HG03196 (cell line): Measurements from ENCODE around the gene PRSS37.
"Not testable (repeated sequence)": the region's sequence is repeated elsewhere in the genome, so short reads cannot be mapped to it uniquely, and the experiment has no call there.

Experiments used
- ATAC-seq: cut with Tn5 transposase; IDR thresholded peaks from one replicate; pipeline ENCODE4 v1.9.1; 2021; ENCODE audit not compliant: unreplicated experiment

PRSS37 gene, protein sequence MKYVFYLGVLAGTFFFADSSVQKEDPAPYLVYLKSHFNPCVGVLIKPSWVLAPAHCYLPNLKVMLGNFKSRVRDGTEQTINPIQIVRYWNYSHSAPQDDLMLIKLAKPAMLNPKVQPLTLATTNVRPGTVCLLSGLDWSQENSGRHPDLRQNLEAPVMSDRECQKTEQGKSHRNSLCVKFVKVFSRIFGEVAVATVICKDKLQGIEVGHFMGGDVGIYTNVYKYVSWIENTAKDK

GRCh38 chr7:141841385-141841784 lies at the start of gene PRSS37:
Gene PRSS37 (minus strand): TSS chr7:141841485. CDS start chr7:141841049, 436 bp downstream.
- no peak for ATAC-seq

- no peak for ATAC-seq
These were observed 48.0 kb upstream of the PRSS37 start for GRCh38 chr7:141889321-141889720.

DNA sequence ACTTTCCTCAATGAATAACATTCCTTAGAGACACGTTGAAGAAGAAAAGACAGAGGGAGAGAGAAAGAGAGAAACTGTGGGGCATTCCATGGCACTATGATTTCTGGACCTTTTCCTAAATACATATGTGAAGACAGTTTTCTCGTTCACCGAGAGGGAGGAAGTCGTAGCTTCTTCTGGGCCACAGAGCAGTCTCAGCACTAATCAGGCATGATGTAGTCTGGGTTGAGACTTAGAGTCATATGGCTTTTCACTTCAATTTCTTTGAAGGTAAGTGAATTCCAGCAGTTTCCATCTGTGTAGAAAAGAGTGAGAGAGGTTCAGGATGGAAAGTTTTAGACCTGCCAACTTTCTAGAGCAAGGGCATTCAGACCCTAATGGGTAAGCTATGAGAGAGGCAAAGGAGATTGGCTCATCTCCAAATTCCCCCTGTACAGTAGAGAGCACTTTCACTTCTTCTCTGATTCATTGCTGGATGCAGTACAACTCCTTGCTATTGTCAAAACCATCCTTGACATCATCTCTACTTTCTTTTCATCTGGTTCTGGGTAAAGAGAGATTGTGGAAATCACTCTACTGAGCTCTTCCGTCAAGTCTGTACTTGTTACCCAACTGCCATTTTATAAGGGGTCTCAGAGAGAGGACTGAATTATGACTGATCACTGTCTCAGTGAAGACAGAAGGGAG lies 43.4 kb upstream of the PRSS37 start:
- ATAC-seq: no peak

GRCh38 chr7:141880960-141881359 lies 39.7 kb upstream of the PRSS37 start:
- ATAC-seq: no peak

DNA sequence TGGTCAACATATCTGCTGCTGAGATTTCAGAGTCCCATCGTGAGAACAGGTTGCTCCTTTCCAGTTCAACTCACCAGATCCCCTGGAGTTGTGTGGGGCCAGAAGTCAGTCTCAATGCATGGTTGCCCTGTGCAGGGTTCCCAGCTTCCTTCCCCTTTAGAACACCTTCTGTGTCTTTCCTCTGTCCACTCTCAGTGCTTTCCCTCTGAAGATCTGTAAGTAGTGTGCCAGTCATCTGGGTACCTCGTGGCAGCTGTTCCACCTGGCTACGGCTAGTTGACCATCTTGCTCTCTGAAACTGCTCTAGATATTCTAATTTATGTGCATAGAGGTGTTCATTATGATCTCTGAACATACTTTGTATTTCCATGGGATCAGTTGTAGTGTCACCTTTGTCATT lies 36.1 kb upstream of the PRSS37 start:
- ATAC-seq: no peak

- no peak for ATAC-seq
These were observed 35.1 kb upstream of the PRSS37 start for GRCh38 chr7:141876371-141876770.

- ATAC-seq: no peak
These were observed 34.2 kb upstream of the PRSS37 start for GRCh38 chr7:141875453-141875852.

- ATAC-seq: no peak
These were observed 33.5 kb upstream of the PRSS37 start for GRCh38 chr7:141874787-141875186.

DNA sequence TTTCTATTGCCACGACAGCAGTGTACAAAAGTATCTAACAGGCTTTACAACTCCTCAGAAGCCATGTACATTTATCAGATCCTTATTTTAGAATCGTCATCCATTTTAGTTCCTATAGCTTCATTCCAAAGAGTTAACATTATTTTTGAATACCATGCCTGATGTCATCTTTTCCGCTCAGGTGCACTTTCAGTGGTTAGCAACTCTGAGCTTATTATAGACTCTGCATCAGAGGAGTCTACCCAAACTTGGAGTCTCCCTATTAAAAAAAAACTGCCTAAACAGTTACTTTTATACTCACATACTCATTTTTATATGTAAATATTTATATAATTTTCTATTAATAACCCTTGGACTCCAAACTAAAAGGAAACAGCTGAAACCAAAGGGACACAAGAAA lies 31.6 kb upstream of the PRSS37 start:
- ATAC-seq: no peak

DNA sequence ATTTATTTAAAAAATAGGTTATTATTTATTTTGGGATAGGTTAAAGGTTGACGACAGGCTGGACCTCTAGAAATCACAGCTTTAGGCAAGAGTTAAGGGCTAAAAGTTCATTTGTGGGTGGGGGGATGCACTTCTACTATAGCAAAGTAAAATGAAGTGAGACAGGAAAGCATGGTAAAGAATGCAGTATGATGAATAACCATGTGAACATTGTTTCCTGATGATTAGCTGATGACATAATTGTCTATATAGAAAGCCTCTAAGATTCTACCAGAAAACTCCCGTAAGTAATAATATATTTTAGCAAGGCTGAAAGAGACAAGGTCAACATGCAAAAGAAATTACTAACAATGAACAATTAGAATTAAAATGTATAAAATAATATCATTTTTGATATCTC lies 25.7 kb upstream of the PRSS37 start:
- no peak for ATAC-seq

- no peak for ATAC-seq
These were observed 23.6 kb upstream of the PRSS37 start for GRCh38 chr7:141864765-141865447.

DNA sequence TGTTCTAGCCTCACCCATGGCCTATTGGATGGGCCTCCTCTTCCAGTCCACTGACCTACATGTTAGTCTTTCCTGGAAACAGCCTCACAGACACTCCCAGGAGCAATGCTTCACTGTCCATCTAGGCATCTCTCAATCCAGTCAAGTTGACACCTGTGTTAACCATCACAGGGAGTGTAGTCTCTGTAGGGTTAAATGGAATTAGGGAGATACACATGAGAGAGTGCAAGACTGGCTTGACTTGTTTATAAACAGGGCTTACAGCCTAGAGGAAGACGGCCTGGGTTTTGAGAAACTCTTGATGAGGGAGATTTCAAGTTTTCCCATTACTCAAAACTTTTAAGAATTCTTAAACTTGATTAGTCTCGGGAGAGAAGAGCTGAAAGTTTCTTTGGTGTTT lies 18.9 kb upstream of the PRSS37 start:
- ATAC-seq: no peak

GRCh38 chr7:141847996-141848395 lies 6.7 kb upstream of the PRSS37 start:
- no peak for ATAC-seq

GRCh38 chr7:141844256-141844655 lies 3.0 kb upstream of the PRSS37 start:
- ATAC-seq: no peak

- ATAC-seq: no peak
These were observed 1.6 kb upstream of the PRSS37 start for GRCh38 chr7:141842904-141843303.

DNA sequence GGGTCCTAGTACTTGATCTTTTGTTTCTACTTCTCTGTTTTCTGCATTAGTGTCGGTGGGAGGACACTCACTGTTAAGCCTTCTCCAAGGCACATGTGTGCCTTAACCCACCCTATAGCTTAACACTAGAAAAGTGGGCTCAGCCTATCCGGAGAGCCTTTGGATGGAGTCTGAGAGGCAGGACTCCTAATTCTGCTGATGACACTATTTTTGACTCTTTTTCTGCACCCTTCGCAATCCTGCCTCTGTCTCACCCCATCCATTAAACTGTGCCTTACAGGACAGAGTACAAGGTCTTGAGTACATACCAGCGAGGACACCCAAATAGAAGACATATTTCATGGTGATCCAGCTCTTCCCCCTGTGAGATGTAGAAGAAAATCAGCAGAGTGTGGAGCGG lies 577 bp downstream of the PRSS37 start:
- ATAC-seq: no peak

DNA sequence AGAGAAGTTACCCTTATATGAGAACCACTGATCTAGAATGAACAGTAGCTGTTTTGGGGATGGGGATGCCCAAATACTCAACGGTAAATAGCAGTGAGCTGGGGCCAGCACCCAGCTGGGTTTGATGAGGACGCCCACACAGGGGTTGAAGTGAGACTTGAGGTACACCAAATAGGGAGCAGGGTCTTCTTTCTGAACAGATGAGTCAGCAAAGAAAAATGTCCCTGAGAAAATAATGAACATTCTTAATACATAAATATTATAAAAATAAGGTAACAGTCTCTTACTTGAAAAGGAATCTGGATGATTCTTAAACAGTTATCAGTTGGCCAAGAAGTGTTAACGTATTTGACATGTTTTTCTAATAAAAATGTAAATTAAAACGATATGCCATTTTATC lies 2.0 kb downstream of the PRSS37 start:
- no peak for ATAC-seq

- no peak for ATAC-seq
These were observed 2.7 kb downstream of the PRSS37 start for GRCh38 chr7:141838581-141838980.

DNA sequence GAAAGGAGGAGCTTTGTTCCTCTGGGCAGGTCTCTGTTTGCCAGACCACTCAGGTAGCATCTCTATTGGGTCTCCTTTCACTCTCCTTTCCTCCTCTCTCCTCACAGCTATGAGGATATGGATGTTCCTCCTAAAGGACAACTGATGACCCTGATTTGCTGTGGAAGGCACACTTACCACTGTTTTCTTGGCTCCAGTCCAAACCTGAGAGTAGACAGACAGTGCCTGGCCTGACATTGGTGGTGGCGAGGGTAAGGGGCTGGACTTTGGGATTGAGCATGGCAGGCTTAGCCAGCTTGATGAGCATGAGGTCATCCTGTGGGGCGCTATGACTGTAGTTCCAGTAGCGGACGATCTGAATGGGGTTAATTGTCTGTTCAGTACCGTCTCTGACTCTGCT lies 3.6 kb downstream of the PRSS37 start:
- no peak for ATAC-seq

GRCh38 chr7:141822432-141822831 lies 18.9 kb downstream of the PRSS37 start:
- not testable (repeated sequence) for ATAC-seq

- no peak for ATAC-seq
These were observed 21.2 kb downstream of the PRSS37 start for GRCh38 chr7:141820067-141820466.

GRCh38 chr7:141792526-141792925 lies 48.8 kb downstream of the PRSS37 start:
- ATAC-seq: no peak
